ENCODE measurements around the gene AVP. TPM values are rescaled to one million over a fixed set of nuclear protein-coding genes. Genes with fewer than 3 reads are reported as not detected.
"Not testable (repeated sequence)": the region's sequence is repeated elsewhere in the genome, so short reads cannot be mapped to it uniquely, and the experiment has no call there.

The AVP gene
- polyA plus RNA-seq, 3 donors = 0.25 TPM; not detected in 2

GRCh38 chr20:3070725-3071124, 13.8 kb downstream of the AVP start:
- H3K27ac ChIP-seq (ENCODE audit: low read depth, low read length) = no peak overlapping the region
- 69 to 86% (median 78%) methylated on average over 4 of the region's 4 CpGs for WGBS, 3 donors

- 80 to 86% (median 82%) methylated on average over 8 of the region's 8 CpGs for WGBS, 3 donors
- H3K27ac ChIP-seq (ENCODE audit: low read depth, low read length) = no peak overlapping the region
Measured at GRCh38 chr20:3068986-3069900, 15.3 kb downstream of the AVP start.

- no peak overlapping the region for H3K27ac ChIP-seq (ENCODE audit: low read depth, low read length)
- 70 to 76% (median 75%) methylated on average over 8 of the region's 8 CpGs for WGBS, 3 donors
Measured at GRCh38 chr20:3068075-3068474, 16.4 kb downstream of the AVP start.

GRCh38 chr20:3067139-3068014, 17.1 kb downstream of the AVP start:
- no peak overlapping the region for H3K27ac ChIP-seq (ENCODE audit: low read depth, low read length)
- WGBS, 3 donors = 80 to 82% (median 81%) methylated on average over 21 to 23 of the region's 23 CpGs

- WGBS, 3 donors = 78 to 85% (median 83%) methylated on average over 6 of the region's 6 CpGs
- H3K27ac ChIP-seq (ENCODE audit: low read depth, low read length) = not testable (repeated sequence)
Measured at GRCh38 chr20:3064119-3064518, 20.4 kb downstream of the AVP start.

- H3K27ac ChIP-seq (ENCODE audit: low read depth, low read length) = no peak overlapping the region
- WGBS, 3 donors = 88 to 94% (median 91%) methylated on average over 3 of the region's 3 CpGs
Measured at GRCh38 chr20:3059489-3059888, 25.0 kb downstream of the AVP start.

GRCh38 chr20:3051385-3052019, 33.0 kb downstream of the AVP start:
- no peak overlapping the region for H3K27ac ChIP-seq (ENCODE audit: low read depth, low read length)
- WGBS, 3 donors = 64 to 77% (median 72%) methylated on average over 7 of the region's 7 CpGs

GRCh38 chr20:3047486-3048419, 36.8 kb downstream of the AVP start:
- whole genome bisulfite sequencing, 3 donors = 82 to 84% (median 83%) methylated on average over 14 of the region's 14 CpGs

GRCh38 chr20:3046677-3047462, 37.7 kb downstream of the AVP start:
- WGBS, 3 donors = 36 to 44% (median 42%) methylated on average over 39 of the region's 39 CpGs
- H3K27ac ChIP-seq (ENCODE audit: low read depth, low read length) = no peak overlapping the region

More at GRCh38 chr20:3047486-3048419, 36.8 kb downstream of the AVP start:
- no peak overlapping the region for H3K27ac ChIP-seq (ENCODE audit: low read depth, low read length)

- peak within 1 kb of the TSS; percentile 41 for H3K27ac ChIP-seq (ENCODE audit: low read depth, low read length)
- WGBS, 3 donors = 0 to 1% (median 0%) methylated on average over 94 to 104 of the region's 104 CpGs
Measured at GRCh38 chr20:3045816-3046676, 38.5 kb downstream of the AVP start, which contains the start of gene MRPS26. MRPS26 (plus strand) TSS chr20:3046052; CDS start chr20:3046069, 17 bp downstream.

GRCh38 chr20:3045042-3045815, 39.3 kb downstream of the AVP start:
- 1 to 3% (median 3%) methylated on average over 22 to 24 of the region's 24 CpGs for WGBS, 3 donors
- H3K27ac ChIP-seq (ENCODE audit: low read depth, low read length) = peak overlapping the region; percentile 41

- H3K27ac ChIP-seq (ENCODE audit: low read depth, low read length) = no peak overlapping the region
- WGBS, 3 donors = 92 to 99% (median 96%) methylated on average over 8 of the region's 8 CpGs
Measured at GRCh38 chr20:3044336-3044965, 40.1 kb downstream of the AVP start.

- 74 to 87% (median 79%) methylated on average over 2 to 3 of the region's 3 CpGs for WGBS, 3 donors
- H3K27ac ChIP-seq (ENCODE audit: low read depth, low read length) = no peak within 1 kb of the TSS
Measured at GRCh38 chr20:3043322-3043721, 41.2 kb downstream of the AVP start, which contains the start of gene GNRH2. GNRH2 (plus strand) TSS chr20:3043622; CDS start chr20:3044415, 793 bp downstream.

- no peak overlapping the region for H3K27ac ChIP-seq (ENCODE audit: low read depth, low read length)
- WGBS, 3 donors = 72 to 85% (median 79%) methylated on average over 5 of the region's 5 CpGs
Measured at GRCh38 chr20:3042625-3043024, 41.9 kb downstream of the AVP start.
